H1 (cell line): Measurements from ENCODE around the gene OR2F1. TPM values are rescaled to one million over a fixed set of nuclear protein-coding genes. Genes with fewer than 3 reads are reported as not detected.

Experiments
- CTBP2 ChIP-seq: IDR thresholded peaks from 2 replicates; pipeline ENCODE4 v1.7.0; 2011; ENCODE audit warnings: borderline replicate concordance, mild to moderate bottlenecking, moderate library complexity, mixed read lengths, low read length; ENCODE audit not compliant: insufficient read depth, insufficient read length
- polyA plus RNA-seq, 7 experiments: library from polyadenylated mRNA; depleted of rRNA in 3 of 7; stranded (reverse) in 5 of 7; unstranded in 2 of 7; fragments of >200 nt in 5 of 7; fragments of 200-250 nt in 2 of 7; gene quantifications; 1 replicate in 5 of 7; 2 replicates in 1 of 7; 4 replicates in 1 of 7; pipeline versions ENCODE4 v1.2.1 to v1.2.3, GENCODE V29; 2011 to 2013; ENCODE audit warnings: missing spikeins in 2 of 7, mixed read lengths in 2 of 7
- total RNA-seq: library from RNA; stranded (reverse); fragmentation: NEBNext Ultra II Directional; extraction: Animal tissue kit (Norgen Biotek cat#: 25700); gene quantifications from 2 replicates; pipeline ENCODE4 v1.2.1, GENCODE V29; 2021

The OR2F1 gene
- total and polyA plus RNA-seq, 2 of the 8 experiments (the other 6 are each of a cell fraction or from before 2014, with no cell fraction given), result 0.19 TPM; not detected in 1

DNA sequence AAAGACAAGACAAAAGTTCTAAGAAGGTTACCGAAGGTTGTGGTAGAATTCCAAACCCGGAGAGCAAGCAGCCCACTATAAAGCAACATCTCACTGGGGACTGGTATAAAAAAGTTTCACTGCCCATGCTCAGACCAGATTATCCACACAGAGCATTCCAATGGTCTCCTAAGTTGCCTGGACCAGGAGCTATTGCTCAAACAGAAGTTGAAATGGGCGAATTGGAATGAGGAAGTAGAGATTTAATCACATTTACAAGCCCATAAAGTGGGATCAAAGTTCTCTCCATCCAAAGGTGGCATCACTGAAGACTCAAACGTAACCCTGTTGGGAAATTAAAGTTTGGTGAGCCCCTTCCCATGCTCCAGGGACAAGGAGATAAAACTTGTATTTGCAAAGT lies 19.8 kb downstream of the OR2F1 start (continued):
- no peak for TF ChIP-seq CTBP2
